COLO829 (cell line): ENCODE data around the gene MAML1.

Experiments used
- DNase-seq: peaks from one replicate; pipeline ENCODE4 v3.0.0; 2012; ENCODE audit warnings: low spot score

MAML1 gene

DNA sequence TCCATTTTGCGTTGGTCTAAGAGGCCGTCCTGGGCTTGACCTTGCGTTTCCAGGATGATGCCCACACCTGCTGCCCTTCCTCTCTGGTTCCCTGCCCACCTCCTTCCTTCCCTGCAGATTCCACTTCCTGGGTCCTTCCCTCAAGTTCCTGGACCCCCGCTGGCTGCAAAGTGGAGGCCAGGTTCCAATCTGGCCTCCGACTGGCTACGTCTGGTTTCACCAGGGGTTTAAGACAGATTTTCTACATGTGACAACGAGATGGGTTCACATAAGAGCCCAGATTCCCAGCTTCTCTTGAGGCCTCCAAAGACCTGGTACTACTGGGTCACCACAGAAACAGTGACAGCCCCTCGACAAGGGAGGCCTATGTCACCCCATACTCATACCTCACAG lies 71.9 kb downstream of the MAML1 start:
- DNase-seq = no peak

DNA sequence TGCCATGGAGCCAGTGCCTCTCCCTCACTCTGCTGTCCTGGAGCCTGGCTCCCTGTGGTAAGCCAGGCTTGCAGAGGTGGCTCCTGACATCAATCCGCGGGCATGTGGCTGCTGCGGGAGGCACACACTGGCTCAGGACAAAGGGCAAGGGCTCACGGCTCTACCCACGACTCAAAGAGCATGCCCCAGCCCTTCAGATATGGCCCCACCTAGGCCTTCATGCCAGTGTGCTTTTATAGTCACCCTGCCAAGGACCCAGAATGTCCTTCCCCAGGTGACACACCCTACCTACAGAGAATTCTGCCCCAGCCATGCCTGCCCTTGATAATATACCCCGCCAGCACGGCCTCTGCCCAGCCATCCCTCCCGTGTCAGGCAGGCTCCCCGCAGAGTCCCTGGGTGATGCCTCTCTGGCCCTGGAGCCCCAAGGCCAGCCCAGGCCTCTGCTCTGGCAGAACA lies 72.5 kb downstream of the MAML1 start:
- DNase-seq = no peak

- DNase-seq = no peak
These were observed 73.1 kb downstream of the MAML1 start for GRCh38 chr5:179805529-179806249.

DNA sequence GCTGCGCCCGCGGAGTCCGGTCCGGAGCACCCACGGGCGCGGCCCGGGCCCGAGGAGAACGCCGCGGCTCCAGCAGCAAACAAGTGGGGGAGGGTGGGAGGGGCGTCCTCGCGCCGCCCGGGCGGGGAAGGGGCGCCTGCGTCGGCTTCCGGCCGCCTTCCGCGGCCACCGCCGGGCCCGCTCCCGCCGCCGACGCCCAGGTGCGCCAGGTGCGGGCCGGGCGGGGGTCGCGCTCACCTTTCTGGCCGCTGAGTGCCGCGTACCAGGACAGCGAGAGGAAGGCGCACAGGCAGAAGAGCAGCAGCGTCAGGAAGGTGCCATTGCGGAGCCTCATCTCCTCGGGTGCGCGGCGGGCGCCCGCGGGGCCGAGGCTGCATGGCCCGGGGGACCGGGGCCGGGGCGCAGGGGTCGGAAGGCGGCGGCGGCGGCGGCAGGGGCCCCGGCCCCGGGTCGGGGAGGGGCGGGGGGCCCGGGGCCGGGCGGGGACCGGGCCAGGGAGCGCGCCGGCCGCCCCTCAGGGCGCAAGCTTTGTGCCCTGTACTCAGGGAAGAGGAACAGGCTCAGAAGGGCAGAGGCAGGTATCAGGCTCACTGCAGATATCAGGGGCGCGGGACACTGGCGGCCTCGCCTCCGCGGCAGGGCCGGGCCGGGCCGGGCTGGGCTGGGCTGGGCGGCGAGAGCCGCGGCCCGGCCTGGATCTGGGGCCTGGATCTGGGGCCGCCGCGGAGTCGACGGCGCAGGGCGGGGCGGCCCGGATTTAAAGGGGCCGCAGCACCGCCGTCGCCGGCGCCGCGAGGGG lies 73.8 kb downstream of the MAML1 start, which contains the start of gene MGAT4B:
Gene MGAT4B, minus strand, starts transcription at position 617 of the 799 bp plus-strand sequence. Its CDS starts 283 bp downstream, at position 334.
- DNase-seq = no peak

- no peak for DNase-seq
These were observed 79.7 kb downstream of the MAML1 start for GRCh38 chr5:179812135-179812825.

DNA sequence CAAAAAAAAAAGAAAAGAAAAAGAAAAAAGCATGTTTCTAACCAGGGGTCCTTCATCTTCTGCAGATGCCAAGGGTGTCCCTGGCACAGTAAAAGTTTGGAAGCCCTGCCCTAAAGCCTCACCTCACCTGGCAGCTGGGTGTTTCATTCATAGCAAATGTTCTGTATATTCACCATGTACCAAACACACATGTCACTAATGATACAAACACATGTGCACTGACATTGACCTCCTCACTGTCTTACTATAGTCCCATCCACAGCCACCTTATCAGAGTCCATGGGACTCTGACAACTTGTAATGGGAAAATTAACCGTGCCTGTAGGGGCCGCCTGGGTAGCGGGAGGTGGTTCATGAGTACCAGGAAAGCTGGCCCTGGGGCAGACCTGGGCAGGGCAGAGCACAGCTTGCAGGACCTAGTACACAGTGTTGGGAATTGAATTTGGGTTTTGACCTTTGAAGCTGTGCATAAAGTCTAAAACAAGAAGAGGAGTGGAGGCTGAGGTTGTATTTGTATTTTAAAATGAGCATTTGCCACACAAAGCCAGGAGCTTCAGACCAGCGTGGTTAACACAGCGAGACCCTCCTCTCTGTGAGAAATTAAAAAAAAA lies 80.5 kb downstream of the MAML1 start:
- DNase-seq = no peak

GRCh38 chr5:179814090-179814489 lies 81.5 kb downstream of the MAML1 start:
- no peak for DNase-seq

GRCh38 chr5:179815491-179816249 lies 83.0 kb downstream of the MAML1 start:
- DNase-seq = no peak

DNA sequence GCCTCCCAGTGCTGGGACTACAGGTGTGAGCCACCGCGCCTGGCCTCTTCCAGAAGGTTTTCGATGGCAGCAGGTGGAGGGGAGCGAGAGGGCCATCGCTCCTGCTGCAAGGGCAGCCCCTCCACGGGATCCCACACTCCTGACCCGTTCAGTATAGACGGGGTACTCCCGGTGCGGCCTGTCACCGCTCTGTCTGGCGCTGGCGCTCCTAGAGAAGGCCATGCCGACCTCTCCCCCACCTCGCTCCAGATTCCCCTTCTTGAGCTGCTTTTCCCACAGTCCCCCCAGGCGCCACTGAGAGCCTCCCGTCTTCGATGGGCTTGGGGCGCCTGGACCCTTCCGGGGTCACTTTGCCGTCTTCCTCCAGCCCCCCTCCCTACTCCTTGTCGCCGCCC lies 83.8 kb downstream of the MAML1 start:
- no peak for DNase-seq

DNA sequence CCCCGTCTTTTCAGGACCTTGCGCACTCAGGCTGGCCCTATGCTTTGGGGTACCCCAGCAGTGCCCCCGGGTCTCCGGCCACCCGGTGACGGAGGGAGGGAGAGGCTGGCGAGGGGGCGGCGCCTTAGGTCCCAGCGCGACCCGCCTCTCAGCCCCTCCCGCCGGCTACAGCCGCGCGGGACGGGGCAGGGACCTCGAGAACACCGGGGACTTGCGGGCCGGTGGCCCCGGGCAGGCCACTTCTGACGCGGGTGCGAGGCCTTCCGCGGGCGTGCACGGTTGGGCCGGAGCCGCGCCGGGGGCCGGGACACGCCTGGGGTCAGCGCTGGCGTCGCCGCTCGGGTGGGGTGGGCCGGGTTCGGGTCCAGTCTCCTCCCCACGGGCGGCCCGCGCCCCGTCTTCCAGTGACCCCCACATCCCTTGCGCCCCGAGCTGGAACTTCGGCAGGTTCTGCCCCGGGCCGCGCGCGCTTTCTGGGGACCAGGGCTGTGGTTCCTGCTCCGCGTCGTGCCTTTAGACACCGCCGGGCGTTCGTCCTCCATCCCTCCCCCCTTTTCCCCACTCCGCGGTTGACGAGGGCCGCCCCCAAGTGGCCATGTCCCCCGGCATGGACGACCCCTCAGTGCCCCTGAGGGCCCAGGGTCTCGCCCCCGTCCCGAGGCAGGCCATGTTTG lies 84.3 kb downstream of the MAML1 start:
- DNase-seq = no peak

DNA sequence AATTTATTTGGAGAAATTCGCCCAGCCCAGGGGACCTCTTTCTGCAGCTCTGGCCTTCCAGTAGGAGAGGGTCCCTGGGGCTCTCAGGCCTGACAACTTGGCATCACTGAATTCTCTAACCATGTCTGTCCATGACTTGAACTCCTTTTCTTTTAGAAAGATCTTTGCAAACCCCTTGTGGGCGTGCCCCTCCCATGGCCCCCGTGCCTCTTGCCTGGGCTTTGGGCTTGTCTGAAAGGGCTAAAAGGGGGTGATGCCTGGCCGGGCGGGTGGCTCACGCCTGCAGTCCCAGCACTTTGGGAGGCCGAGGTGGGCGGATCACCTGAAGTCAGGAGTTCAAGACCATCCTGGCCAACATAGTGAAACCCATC lies 84.8 kb downstream of the MAML1 start:
- no peak for DNase-seq

GRCh38 chr5:179817890-179818745 lies 85.5 kb downstream of the MAML1 start:
- DNase-seq = no peak

GRCh38 chr5:179818746-179819295 lies 86.2 kb downstream of the MAML1 start:
- DNase-seq = peak; percentile 72

- DNase-seq = no peak
These were observed 86.9 kb downstream of the MAML1 start for GRCh38 chr5:179819296-179820126.

DNA sequence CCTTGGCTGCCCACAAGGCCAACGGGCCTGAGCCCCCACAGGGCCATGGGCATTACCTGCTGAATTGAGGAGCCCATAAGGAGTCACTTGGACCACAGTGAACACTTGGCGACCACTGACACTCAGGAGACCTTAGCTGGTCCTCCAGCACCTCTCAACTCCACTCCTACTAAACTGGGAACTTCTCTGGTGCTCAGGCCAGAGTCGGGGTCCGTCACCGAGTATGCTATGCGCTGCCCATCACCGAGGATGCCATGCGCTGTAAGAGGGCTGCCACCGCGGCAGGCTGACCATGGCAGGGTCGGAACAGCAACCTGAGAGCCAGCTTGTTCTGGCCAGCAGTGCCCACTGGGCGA lies 87.5 kb downstream of the MAML1 start:
- DNase-seq = no peak

DNA sequence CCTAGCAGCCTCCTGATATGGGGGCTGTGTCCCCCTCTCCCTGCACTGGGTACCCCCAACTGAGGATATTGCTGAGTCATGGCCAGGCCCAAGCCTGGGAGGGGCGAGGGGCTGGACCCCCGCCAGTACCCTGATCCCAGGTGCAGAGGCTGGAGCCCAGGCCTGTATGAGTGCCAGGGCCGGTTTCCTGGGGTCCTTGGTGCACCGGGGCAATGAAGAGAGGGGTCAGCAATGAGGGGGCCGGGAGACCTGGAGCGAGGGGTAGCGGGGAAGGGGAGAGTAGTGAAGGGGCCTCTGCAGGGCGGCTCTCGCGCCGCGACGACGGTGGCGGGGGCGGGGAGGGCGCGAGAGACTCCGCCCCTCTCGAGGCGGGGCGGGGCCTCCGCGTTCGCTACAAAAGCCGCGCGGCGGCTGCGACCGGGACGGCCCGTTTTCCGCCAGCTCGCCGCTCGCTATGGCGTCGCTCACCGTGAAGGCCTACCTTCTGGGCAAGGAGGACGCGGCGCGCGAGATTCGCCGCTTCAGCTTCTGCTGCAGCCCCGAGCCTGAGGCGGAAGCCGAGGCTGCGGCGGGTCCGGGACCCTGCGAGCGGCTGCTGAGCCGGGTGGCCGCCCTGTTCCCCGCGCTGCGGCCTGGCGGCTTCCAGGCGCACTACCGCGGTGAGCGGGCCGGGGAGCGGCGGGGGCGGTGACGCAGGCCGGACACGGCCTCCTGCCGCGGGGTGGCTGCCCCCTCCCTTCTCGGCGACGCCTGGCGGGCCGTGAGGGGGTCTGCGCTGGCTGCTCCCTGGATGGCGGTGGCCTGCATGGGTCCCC lies 88.1 kb downstream of the MAML1 start, which contains the start of gene SQSTM1:
Gene SQSTM1, plus strand, starts transcription at position 423 of the 815 bp plus-strand sequence. Its CDS starts 32 bp downstream, at position 455.
- DNase-seq = peak; percentile 59

GRCh38 chr5:179821298-179822058 lies 88.9 kb downstream of the MAML1 start:
- DNase-seq = peak; percentile 83
